ENCODE results near the gene SETD2. TPM values are rescaled to one million over a fixed set of nuclear protein-coding genes. Genes with fewer than 3 reads are reported as not detected.

The SETD2 gene
- total and polyA plus RNA-seq, 2 experiments from 2014 or later, result 16.7 to 45.2 TPM

DNA sequence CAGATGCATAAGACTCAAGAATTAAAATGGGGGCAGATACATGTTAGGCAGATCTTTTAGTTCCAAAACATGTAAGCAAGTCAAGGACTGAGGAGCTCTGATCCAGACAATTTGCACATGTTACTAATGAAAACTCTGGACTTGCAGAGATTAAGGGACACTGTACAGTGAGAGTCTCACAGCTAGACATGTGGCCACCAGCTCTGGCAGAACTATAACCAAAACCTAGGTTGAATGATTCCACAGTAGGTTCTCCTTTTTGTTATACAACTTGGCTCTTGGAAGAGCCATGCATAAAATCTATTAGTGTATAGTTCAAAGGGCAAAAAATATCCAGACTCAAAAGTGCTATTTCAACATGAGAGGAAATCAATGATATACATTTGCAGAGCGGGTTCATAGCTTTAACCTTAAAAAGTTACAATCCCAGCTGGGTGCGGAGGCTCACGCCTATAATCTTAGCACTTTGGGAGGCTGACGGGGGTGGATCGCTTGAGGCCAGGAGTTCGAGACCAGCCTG lies 61.8 kb downstream of the SETD2 start:
- H3K36me3 ChIP-seq (ENCODE audit: insufficient read depth), result peaks cover 19% of the 10 kb centered on the region; the same call in 1 of the 2 replicates

More for the DNA sequence above, 61.8 kb downstream of the SETD2 start:
- Histone ChIP-seq H4K20me1 (replicated peaks; ENCODE audit: insufficient read depth) (no peaks in the 10 kb centered on the region), H3K9me2 (ENCODE audit: insufficient read depth) (no peaks in the 10 kb centered on the region), H2AFZ (no peak overlapping the region), H3K27ac (ENCODE audit: low read depth) (no peak overlapping the region), H3K4me3 (no peak overlapping the region), H3F3A (replicated peaks; ENCODE audit: low read depth) (no peaks in the 10 kb centered on the region), H3K4me1 (ENCODE audit: insufficient read depth) (no peaks in the 10 kb centered on the region), H3K4me2 (no peak overlapping the region), H3K79me2 (replicated peaks; ENCODE audit: insufficient read depth) (no peaks in the 10 kb centered on the region), H3K27me3 (ENCODE audit: insufficient read depth) (no peaks in the 10 kb centered on the region)
- Mint-ChIP-seq H3K9me3 (no peaks in the 10 kb centered on the region), H3K27ac (no peak overlapping the region), H3K27me3 (ENCODE audit: insufficient read depth, low read depth, poor library complexity) (peaks cover 2% of the 10 kb centered on the region), H3K36me3 (ENCODE audit: low read depth) (peaks cover 35% of the 10 kb centered on the region), H3K4me1 (no peaks in the 10 kb centered on the region), H3K4me3 (no peak overlapping the region)
- TF ChIP-seq EZH2 (IDR thresholded peaks at IDR 0.05; ENCODE audit: low read depth, unreplicated experiment), result no peak
- no peak for TF ChIP-seq ETS1 (IDR thresholded peaks at IDR 0.05)
- no peak for TF ChIP-seq CREB1 (CRISPR knock-in tag; IDR thresholded peaks at IDR 0.05; ENCODE audit: low read depth)
- TF ChIP-seq STAT1 (IDR thresholded peaks at IDR 0.05; ENCODE audit: unreplicated experiment), result no peak
- no peak for TF ChIP-seq EZH2phosphoT487 (IDR thresholded peaks at IDR 0.05; ENCODE audit: unreplicated experiment)
- TF ChIP-seq CTCF (conservative IDR thresholded peaks at IDR 0.05; ENCODE audit: low read depth in 2 of 2), result no peak
- TF ChIP-seq, protein P1, sequence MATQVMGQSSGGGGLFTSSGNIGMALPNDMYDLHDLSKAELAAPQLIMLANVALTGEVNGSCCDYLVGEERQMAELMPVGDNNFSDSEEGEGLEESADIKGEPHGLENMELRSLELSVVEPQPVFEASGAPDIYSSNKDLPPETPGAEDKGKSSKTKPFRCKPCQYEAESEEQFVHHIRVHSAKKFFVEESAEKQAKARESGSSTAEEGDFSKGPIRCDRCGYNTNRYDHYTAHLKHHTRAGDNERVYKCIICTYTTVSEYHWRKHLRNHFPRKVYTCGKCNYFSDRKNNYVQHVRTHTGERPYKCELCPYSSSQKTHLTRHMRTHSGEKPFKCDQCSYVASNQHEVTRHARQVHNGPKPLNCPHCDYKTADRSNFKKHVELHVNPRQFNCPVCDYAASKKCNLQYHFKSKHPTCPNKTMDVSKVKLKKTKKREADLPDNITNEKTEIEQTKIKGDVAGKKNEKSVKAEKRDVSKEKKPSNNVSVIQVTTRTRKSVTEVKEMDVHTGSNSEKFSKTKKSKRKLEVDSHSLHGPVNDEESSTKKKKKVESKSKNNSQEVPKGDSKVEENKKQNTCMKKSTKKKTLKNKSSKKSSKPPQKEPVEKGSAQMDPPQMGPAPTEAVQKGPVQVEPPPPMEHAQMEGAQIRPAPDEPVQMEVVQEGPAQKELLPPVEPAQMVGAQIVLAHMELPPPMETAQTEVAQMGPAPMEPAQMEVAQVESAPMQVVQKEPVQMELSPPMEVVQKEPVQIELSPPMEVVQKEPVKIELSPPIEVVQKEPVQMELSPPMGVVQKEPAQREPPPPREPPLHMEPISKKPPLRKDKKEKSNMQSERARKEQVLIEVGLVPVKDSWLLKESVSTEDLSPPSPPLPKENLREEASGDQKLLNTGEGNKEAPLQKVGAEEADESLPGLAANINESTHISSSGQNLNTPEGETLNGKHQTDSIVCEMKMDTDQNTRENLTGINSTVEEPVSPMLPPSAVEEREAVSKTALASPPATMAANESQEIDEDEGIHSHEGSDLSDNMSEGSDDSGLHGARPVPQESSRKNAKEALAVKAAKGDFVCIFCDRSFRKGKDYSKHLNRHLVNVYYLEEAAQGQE (IDR thresholded peaks at IDR 0.05; ENCODE audit: unreplicated experiment), result no peak
- no peak for TF ChIP-seq NANOG (IDR thresholded peaks at IDR 0.05; ENCODE audit: borderline replicate concordance)
- no peak for TF ChIP-seq JUNB (IDR thresholded peaks at IDR 0.05; ENCODE audit: unreplicated experiment)
- no peak for TF ChIP-seq ZNF114 (CRISPR knock-in tag; IDR thresholded peaks at IDR 0.05)
- no peak for TF ChIP-seq ZNF462 (CRISPR knock-in tag; IDR thresholded peaks at IDR 0.05)
- no peak for TF ChIP-seq POLR2AphosphoS5 (IDR thresholded peaks at IDR 0.05; ENCODE audit: low read depth)
- no peak for TF ChIP-seq ZNF331 (CRISPR knock-in tag; IDR thresholded peaks at IDR 0.05; ENCODE audit: low read depth)
- DNase-seq (ENCODE audit: low spot score), result no peak
- ATAC-seq, result no peak

Data from GM23338 (cell line).